Keratinocyte (primary cell): Measurements from ENCODE around the gene PLD1. TPM values are rescaled to one million over a fixed set of nuclear protein-coding genes. Genes with fewer than 3 reads are reported as not detected.

ENCODE experiments used
- DNase-seq: peaks from one replicate; pipeline ENCODE4 v3.0.0-alpha.2; 2011; ENCODE audit warnings: low read depth, missing footprints, low spot score
- FAIRE-seq: peaks from 2 replicates; lab custom pipeline; 2011; peaks lifted over from hg19 to GRCh38; lab: Jason Lieb, UNC
- H2AFZ ChIP-seq: 2 replicates; pipeline ENCODE4 v1.6.0; 2012; ENCODE audit warnings: low read length, control low read depth, inconsistent platforms; ENCODE audit not compliant: control insufficient read depth
- H3K27ac ChIP-seq: 2 replicates; pipeline ENCODE4 v1.5.1; 2011; ENCODE audit warnings: low read length; ENCODE audit not compliant: control insufficient read depth, insufficient read depth
- H3K27me3 ChIP-seq: 3 replicates; pipeline ENCODE4 v1.6.0; 2011; ENCODE audit warnings: low read length; ENCODE audit not compliant: control insufficient read depth, insufficient read depth; ENCODE audit errors: extremely low read depth
- H3K36me3 ChIP-seq, 2 experiments: 2 replicates in 1 of 2; 3 replicates in 1 of 2; pipeline ENCODE4 v1.5.1; 2011; ENCODE audit warnings: low read length in 2 of 2, mild to moderate bottlenecking in 1 of 2; ENCODE audit not compliant: control insufficient read depth in 2 of 2, insufficient read depth in 2 of 2; ENCODE audit errors: extremely low read depth in 1 of 2
- H3K4me1 ChIP-seq: 3 replicates; pipeline ENCODE4 v1.5.1; 2011; ENCODE audit warnings: low read length; ENCODE audit not compliant: control insufficient read depth, insufficient read depth; ENCODE audit errors: extremely low read depth
- H3K4me2 ChIP-seq: 3 replicates; pipeline ENCODE4 v1.6.0; 2011; ENCODE audit warnings: low read depth, low read length; ENCODE audit not compliant: control insufficient read depth, insufficient read depth; ENCODE audit errors: extremely low read depth
- H3K4me3 ChIP-seq, 3 experiments: fragments of 200-600 bp in 1 of 3; sonication (generic) in 1 of 3; 2 replicates in 2 of 3; 3 replicates in 1 of 3; pipeline ENCODE4 v1.5.1; 2011 to 2016; ENCODE audit warnings: low read length in 3 of 3, mild to moderate bottlenecking in 3 of 3, control low read depth in 2 of 3, inconsistent platforms in 1 of 3, low read depth in 1 of 3, mixed read lengths in 1 of 3, mixed run types in 1 of 3, moderate library complexity in 1 of 3; ENCODE audit not compliant: control insufficient read depth in 2 of 3, insufficient read depth in 2 of 3; ENCODE audit errors: extremely low read depth in 1 of 3
- H3K79me2 ChIP-seq: 2 replicates; pipeline ENCODE4 v1.6.0; 2012; ENCODE audit warnings: low read length; ENCODE audit not compliant: control insufficient read depth, insufficient read depth
- H3K9ac ChIP-seq: 3 replicates; pipeline ENCODE4 v1.6.0; 2011; ENCODE audit warnings: low read length; ENCODE audit not compliant: control insufficient read depth, insufficient read depth; ENCODE audit errors: extremely low read depth
- H3K9me1 ChIP-seq: 3 replicates; pipeline ENCODE4 v1.6.0; 2011; ENCODE audit warnings: low read length; ENCODE audit not compliant: control insufficient read depth, insufficient read depth; ENCODE audit errors: extremely low read depth
- H3K9me3 ChIP-seq: 2 replicates; pipeline ENCODE4 v1.5.1; 2012; ENCODE audit warnings: low read depth, low read length; ENCODE audit not compliant: control insufficient read depth
- H4K20me1 ChIP-seq: 3 replicates; pipeline ENCODE4 v1.6.0; 2011; ENCODE audit warnings: low read length; ENCODE audit not compliant: control insufficient read depth, insufficient read depth; ENCODE audit errors: extremely low read depth
- CTCF ChIP-seq, 3 experiments: IDR thresholded peaks in 1 of 3; conservative IDR thresholded peaks in 1 of 3; optimal IDR thresholded peaks in 1 of 3; 2 replicates in 2 of 3; 3 replicates in 1 of 3; pipeline versions ENCODE3 to v1.5.1; 2011; ENCODE audit warnings: low read length in 3 of 3, mild to moderate bottlenecking in 3 of 3, moderate library complexity in 2 of 3, control low read depth in 1 of 3, inconsistent platforms in 1 of 3; ENCODE audit not compliant: insufficient read depth in 2 of 3; ENCODE audit errors: extremely low read depth in 1 of 3
- EZH2 ChIP-seq: IDR thresholded peaks from one replicate; pipeline ENCODE4 v1.6.1; 2012; ENCODE audit warnings: inconsistent platforms, mild to moderate bottlenecking, low read length, moderate library complexity
- dilution Hi-C: fragments of 300-500 bp; cut with MboI; formaldehyde crosslinking; loops from one replicate; pipeline ENCODE4 v1.7.0; 2020; ENCODE audit warnings: low sequenced_read_pairs; ENCODE audit not compliant: extremely low pct_ligation_motif_present
- polyA plus RNA-seq, 5 experiments: library from polyadenylated mRNA; depleted of rRNA in 3 of 5; stranded (reverse) in 3 of 5; stranded (forward) in 1 of 5; unstranded in 1 of 5; fragments of >200 nt; gene quantifications; 1 replicate in 1 of 5; 2 replicates in 3 of 5; 3 replicates in 1 of 5; pipeline versions ENCODE4 v1.2.1 to v1.2.3, GENCODE V29; 2011 to 2012; ENCODE audit warnings: missing spikeins in 2 of 5, low read depth in 1 of 5, low replicate concordance in 1 of 5

PLD1 gene
- polyA plus RNA-seq, 1 donor (not counting 4 experiments of a cell fraction or from before 2014, with no cell fraction given), result 14.7 TPM

DNA sequence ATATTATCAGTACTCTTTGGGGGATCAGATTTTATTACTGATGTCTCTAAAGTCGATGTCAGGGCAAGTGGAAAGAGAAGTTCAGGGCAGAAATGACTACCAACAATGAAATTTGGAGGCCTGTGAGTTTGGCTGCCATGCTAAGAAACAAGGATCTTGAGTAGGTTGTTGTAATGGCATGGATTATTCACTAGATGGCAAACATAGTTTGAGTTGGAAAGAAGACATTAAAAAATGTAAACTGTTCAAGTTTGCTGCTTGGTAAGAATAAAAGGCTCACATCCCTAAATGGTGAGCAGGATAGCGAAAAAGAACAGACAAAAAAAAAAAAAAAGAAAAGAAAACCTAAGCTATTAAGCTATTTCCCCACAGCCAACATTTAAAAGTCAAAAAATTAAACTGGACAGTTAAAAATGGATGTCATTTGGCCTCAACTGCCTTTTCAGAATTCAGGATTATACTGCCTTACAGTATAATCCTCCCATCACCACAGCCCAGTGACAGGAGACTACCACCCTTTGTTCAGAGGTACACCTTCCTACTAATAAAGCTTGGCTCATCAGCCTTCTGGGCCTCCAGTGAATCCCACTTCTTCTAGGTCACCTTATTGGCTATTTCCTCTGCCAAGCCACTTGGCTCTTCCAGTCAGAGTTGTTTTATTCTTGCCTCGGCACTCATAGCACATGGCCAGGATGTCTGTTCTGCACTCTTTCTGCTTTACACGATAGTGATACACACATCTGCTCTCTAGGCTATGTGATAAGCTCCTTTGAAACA is 163.7 kb downstream of the PLD1 start:
- H3K9me3 ChIP-seq, result no peaks in the 10 kb centered on the region
- H3K4me3 ChIP-seq, result no peak overlapping the region
- H3K4me2 ChIP-seq, result no peak overlapping the region
- no peaks in the 10 kb centered on the region for H4K20me1 ChIP-seq
- dilution Hi-C loops, result no loop called here
- TF ChIP-seq EZH2, result no peak
- peak in 2 of 3 experiments; percentile 38 to 55 for TF ChIP-seq CTCF (optimal IDR thresholded peaks at IDR 0.05 in 1 of 3, IDR thresholded peaks at IDR 0.05 in 1 of 3, conservative IDR thresholded peaks at IDR 0.05 in 1 of 3; ENCODE audit: extremely low read depth in 1 of 3, insufficient read depth in 2 of 3, low read length in 3 of 3)
- no peaks in the 10 kb centered on the region for H3K27me3 ChIP-seq
- no peaks in the 10 kb centered on the region for H3K9me1 ChIP-seq
- FAIRE-seq, result peak; percentile 55
- H2AFZ ChIP-seq, result no peak overlapping the region
- no peaks in the 10 kb centered on the region for H3K4me1 ChIP-seq
- no peak overlapping the region for H3K27ac ChIP-seq
- no peaks in the 10 kb centered on the region for H3K36me3 ChIP-seq
- H3K79me2 ChIP-seq, result no peaks in the 10 kb centered on the region
- no peak for DNase-seq
- H3K9ac ChIP-seq, result no peak overlapping the region

GRCh38 chr3:171644681-171645080 is 165.6 kb downstream of the PLD1 start:
- no peaks in the 10 kb centered on the region for H3K79me2 ChIP-seq
- no peaks in the 10 kb centered on the region for H3K9me1 ChIP-seq
- no peak for TF ChIP-seq EZH2
- TF ChIP-seq CTCF (optimal IDR thresholded peaks at IDR 0.05 in 1 of 3, IDR thresholded peaks at IDR 0.05 in 1 of 3, conservative IDR thresholded peaks at IDR 0.05 in 1 of 3; ENCODE audit: extremely low read depth in 1 of 3, insufficient read depth in 2 of 3, low read length in 3 of 3), result no peak
- H3K27ac ChIP-seq, result no peak overlapping the region
- H3K36me3 ChIP-seq, result no peaks in the 10 kb centered on the region
- FAIRE-seq (no peak), DNase-seq (no peak)
- H3K27me3 ChIP-seq, result no peaks in the 10 kb centered on the region
- no peaks in the 10 kb centered on the region for H4K20me1 ChIP-seq
- H3K4me1 ChIP-seq, result peaks cover 7% of the 10 kb centered on the region
- H3K4me3 ChIP-seq, result no peak overlapping the region
- H3K4me2 ChIP-seq, result no peak overlapping the region
- dilution Hi-C loops, result no loop called here
- no peak overlapping the region for H2AFZ ChIP-seq
- no peak overlapping the region for H3K9ac ChIP-seq
- no peaks in the 10 kb centered on the region for H3K9me3 ChIP-seq
